ENCODE results near the gene VIM.

The VIM gene

GRCh38 chr10:17236468-17237148 is 8.6 kb downstream of the VIM start:
- Histone ChIP-seq H3K27me3 (ENCODE audit: control insufficient read depth, insufficient read depth, low read length) (no peaks in the 10 kb centered on the region), H3K9ac (ENCODE audit: low read depth, low read length) (no peak overlapping the region), H3K36me3 (ENCODE audit: control insufficient read depth, insufficient read depth, low read length) (peaks cover 11% of the 10 kb centered on the region), H3K9me3 (ENCODE audit: control insufficient read depth, insufficient read depth, low read length) (no peaks in the 10 kb centered on the region), H3K4me1 (ENCODE audit: control insufficient read depth, insufficient read depth, low read length) (no peaks in the 10 kb centered on the region), H3K4me3 (ENCODE audit: low read depth, low read length) (no peak overlapping the region)

GRCh38 chr10:17237149-17237527 is 9.1 kb downstream of the VIM start:
- Histone ChIP-seq H3K9ac (ENCODE audit: low read depth, low read length) (no peak overlapping the region), H3K9me3 (ENCODE audit: control insufficient read depth, insufficient read depth, low read length) (no peaks in the 10 kb centered on the region), H3K36me3 (ENCODE audit: control insufficient read depth, insufficient read depth, low read length) (peaks cover 11% of the 10 kb centered on the region), H3K4me3 (ENCODE audit: low read depth, low read length) (no peak overlapping the region), H3K4me1 (ENCODE audit: control insufficient read depth, insufficient read depth, low read length) (no peaks in the 10 kb centered on the region), H3K27me3 (ENCODE audit: control insufficient read depth, insufficient read depth, low read length) (no peaks in the 10 kb centered on the region)

- H3K4me1 ChIP-seq (ENCODE audit: control insufficient read depth, insufficient read depth, low read length): no peaks in the 10 kb centered on the region
- peaks cover 11% of the 10 kb centered on the region for H3K36me3 ChIP-seq (ENCODE audit: control insufficient read depth, insufficient read depth, low read length)
- H3K9ac ChIP-seq (ENCODE audit: low read depth, low read length): no peak overlapping the region
Measured at GRCh38 chr10:17237915-17238444, 9.9 kb downstream of the VIM start.

GRCh38 chr10:17238445-17239291 is 10.6 kb downstream of the VIM start:
- Histone ChIP-seq H3K27me3 (ENCODE audit: control insufficient read depth, insufficient read depth, low read length) (no peaks in the 10 kb centered on the region), H3K9me3 (ENCODE audit: control insufficient read depth, insufficient read depth, low read length) (no peaks in the 10 kb centered on the region), H3K9ac (ENCODE audit: low read depth, low read length) (no peak overlapping the region), H3K4me3 (ENCODE audit: low read depth, low read length) (no peak overlapping the region), H3K36me3 (ENCODE audit: control insufficient read depth, insufficient read depth, low read length) (peaks cover 10% of the 10 kb centered on the region), H3K4me1 (ENCODE audit: control insufficient read depth, insufficient read depth, low read length) (no peaks in the 10 kb centered on the region)

More at GRCh38 chr10:17237915-17238444, 9.9 kb downstream of the VIM start:
- Histone ChIP-seq H3K4me3 (ENCODE audit: low read depth, low read length) (no peak overlapping the region), H3K27me3 (ENCODE audit: control insufficient read depth, insufficient read depth, low read length) (no peaks in the 10 kb centered on the region), H3K9me3 (ENCODE audit: control insufficient read depth, insufficient read depth, low read length) (no peaks in the 10 kb centered on the region)

- Histone ChIP-seq H3K4me1 (ENCODE audit: control insufficient read depth, insufficient read depth, low read length) (no peaks in the 10 kb centered on the region), H3K36me3 (ENCODE audit: control insufficient read depth, insufficient read depth, low read length) (peaks cover 7% of the 10 kb centered on the region), H3K9me3 (ENCODE audit: control insufficient read depth, insufficient read depth, low read length) (no peaks in the 10 kb centered on the region), H3K27me3 (ENCODE audit: control insufficient read depth, insufficient read depth, low read length) (no peaks in the 10 kb centered on the region), H3K9ac (ENCODE audit: low read depth, low read length) (no peak overlapping the region), H3K4me3 (ENCODE audit: low read depth, low read length) (no peak overlapping the region)
Measured at GRCh38 chr10:17239345-17240085, 11.5 kb downstream of the VIM start.

- Histone ChIP-seq H3K9me3 (ENCODE audit: control insufficient read depth, insufficient read depth, low read length) (no peaks in the 10 kb centered on the region), H3K4me1 (ENCODE audit: control insufficient read depth, insufficient read depth, low read length) (no peaks in the 10 kb centered on the region), H3K27me3 (ENCODE audit: control insufficient read depth, insufficient read depth, low read length) (no peaks in the 10 kb centered on the region), H3K36me3 (ENCODE audit: control insufficient read depth, insufficient read depth, low read length) (peaks cover 6% of the 10 kb centered on the region), H3K4me3 (ENCODE audit: low read depth, low read length) (no peak overlapping the region), H3K9ac (ENCODE audit: low read depth, low read length) (no peak overlapping the region)
Measured at GRCh38 chr10:17240096-17240495, 12.1 kb downstream of the VIM start.

- Histone ChIP-seq H3K9ac (ENCODE audit: low read depth, low read length) (no peak overlapping the region), H3K4me1 (ENCODE audit: control insufficient read depth, insufficient read depth, low read length) (no peaks in the 10 kb centered on the region), H3K4me3 (ENCODE audit: low read depth, low read length) (no peak overlapping the region), H3K27me3 (ENCODE audit: control insufficient read depth, insufficient read depth, low read length) (no peaks in the 10 kb centered on the region), H3K9me3 (ENCODE audit: control insufficient read depth, insufficient read depth, low read length) (no peaks in the 10 kb centered on the region), H3K36me3 (ENCODE audit: control insufficient read depth, insufficient read depth, low read length) (peaks cover 6% of the 10 kb centered on the region)
Measured at GRCh38 chr10:17240616-17241015, 12.6 kb downstream of the VIM start.

GRCh38 chr10:17241611-17242333 is 13.7 kb downstream of the VIM start:
- no peaks in the 10 kb centered on the region for H3K27me3 ChIP-seq (ENCODE audit: control insufficient read depth, insufficient read depth, low read length)
- no peaks in the 10 kb centered on the region for H3K4me1 ChIP-seq (ENCODE audit: control insufficient read depth, insufficient read depth, low read length)
- H3K36me3 ChIP-seq (ENCODE audit: control insufficient read depth, insufficient read depth, low read length): peaks cover 2% of the 10 kb centered on the region
- no peak overlapping the region for H3K9ac ChIP-seq (ENCODE audit: low read depth, low read length)
- no peak overlapping the region for H3K4me3 ChIP-seq (ENCODE audit: low read depth, low read length)
- no peaks in the 10 kb centered on the region for H3K9me3 ChIP-seq (ENCODE audit: control insufficient read depth, insufficient read depth, low read length)

GRCh38 chr10:17244700-17245365 is 16.8 kb downstream of the VIM start:
- Histone ChIP-seq H3K4me3 (ENCODE audit: low read depth, low read length) (no peak overlapping the region), H3K27me3 (ENCODE audit: control insufficient read depth, insufficient read depth, low read length) (no peaks in the 10 kb centered on the region), H3K36me3 (ENCODE audit: control insufficient read depth, insufficient read depth, low read length) (no peaks in the 10 kb centered on the region), H3K9me3 (ENCODE audit: control insufficient read depth, insufficient read depth, low read length) (peaks cover 6% of the 10 kb centered on the region), H3K4me1 (ENCODE audit: control insufficient read depth, insufficient read depth, low read length) (no peaks in the 10 kb centered on the region), H3K9ac (ENCODE audit: low read depth, low read length) (no peak overlapping the region)

GRCh38 chr10:17247210-17247609 is 19.2 kb downstream of the VIM start:
- Histone ChIP-seq H3K4me1 (ENCODE audit: control insufficient read depth, insufficient read depth, low read length) (no peaks in the 10 kb centered on the region), H3K27me3 (ENCODE audit: control insufficient read depth, insufficient read depth, low read length) (no peaks in the 10 kb centered on the region), H3K9me3 (ENCODE audit: control insufficient read depth, insufficient read depth, low read length) (peaks cover 6% of the 10 kb centered on the region), H3K36me3 (ENCODE audit: control insufficient read depth, insufficient read depth, low read length) (no peaks in the 10 kb centered on the region), H3K4me3 (ENCODE audit: low read depth, low read length) (no peak overlapping the region), H3K9ac (ENCODE audit: low read depth, low read length) (no peak overlapping the region)

GRCh38 chr10:17248964-17249363 is 20.9 kb downstream of the VIM start:
- Histone ChIP-seq H3K9me3 (ENCODE audit: control insufficient read depth, insufficient read depth, low read length) (peaks cover 6% of the 10 kb centered on the region), H3K4me3 (ENCODE audit: low read depth, low read length) (no peak overlapping the region), H3K4me1 (ENCODE audit: control insufficient read depth, insufficient read depth, low read length) (no peaks in the 10 kb centered on the region), H3K36me3 (ENCODE audit: control insufficient read depth, insufficient read depth, low read length) (no peaks in the 10 kb centered on the region), H3K27me3 (ENCODE audit: control insufficient read depth, insufficient read depth, low read length) (no peaks in the 10 kb centered on the region), H3K9ac (ENCODE audit: low read depth, low read length) (no peak overlapping the region)
